B cell (primary cell): ENCODE results near the gene HES2.

Experiments used
- EZH2 ChIP-seq: IDR thresholded peaks from 2 replicates; pipeline ENCODE4 v1.6.1; 2012; ENCODE audit warnings: borderline replicate concordance, low read depth, mild to moderate bottlenecking, moderate library complexity, low read length; ENCODE audit not compliant: insufficient read depth, poor library complexity, severe bottlenecking
- TF ChIP-seq, protein P1 (sequence below): fragments of 200-600 bp; IDR thresholded peaks from one replicate; pipeline ENCODE4 v1.8.0; 2022; ENCODE audit warnings: antibody characterized with exemption, mild to moderate bottlenecking

- TF ChIP-seq, protein P1, sequence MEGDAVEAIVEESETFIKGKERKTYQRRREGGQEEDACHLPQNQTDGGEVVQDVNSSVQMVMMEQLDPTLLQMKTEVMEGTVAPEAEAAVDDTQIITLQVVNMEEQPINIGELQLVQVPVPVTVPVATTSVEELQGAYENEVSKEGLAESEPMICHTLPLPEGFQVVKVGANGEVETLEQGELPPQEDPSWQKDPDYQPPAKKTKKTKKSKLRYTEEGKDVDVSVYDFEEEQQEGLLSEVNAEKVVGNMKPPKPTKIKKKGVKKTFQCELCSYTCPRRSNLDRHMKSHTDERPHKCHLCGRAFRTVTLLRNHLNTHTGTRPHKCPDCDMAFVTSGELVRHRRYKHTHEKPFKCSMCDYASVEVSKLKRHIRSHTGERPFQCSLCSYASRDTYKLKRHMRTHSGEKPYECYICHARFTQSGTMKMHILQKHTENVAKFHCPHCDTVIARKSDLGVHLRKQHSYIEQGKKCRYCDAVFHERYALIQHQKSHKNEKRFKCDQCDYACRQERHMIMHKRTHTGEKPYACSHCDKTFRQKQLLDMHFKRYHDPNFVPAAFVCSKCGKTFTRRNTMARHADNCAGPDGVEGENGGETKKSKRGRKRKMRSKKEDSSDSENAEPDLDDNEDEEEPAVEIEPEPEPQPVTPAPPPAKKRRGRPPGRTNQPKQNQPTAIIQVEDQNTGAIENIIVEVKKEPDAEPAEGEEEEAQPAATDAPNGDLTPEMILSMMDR = no peak
- TF ChIP-seq EZH2 = no peak
These were observed 45.8 kb upstream of the HES2 start for GRCh38 chr1:6465461-6466005.
